ENCODE measurements around the gene CSNK1E. TPM values are rescaled to one million over a fixed set of nuclear protein-coding genes. Genes with fewer than 3 reads are reported as not detected.
A peak's percentile ranks its signal among the peaks of the same experiment; 100 is the strongest.
"Not testable (repeated sequence)": the region's sequence is repeated elsewhere in the genome, so short reads cannot be mapped to it uniquely, and the experiment has no call there.

The CSNK1E gene
- 197 TPM for total RNA-seq

GRCh38 chr22:38317122-38317994, at the start of gene CSNK1E:
CSNK1E (minus strand) TSS chr22:38317433; CDS start chr22:38314157, 3,276 bp downstream.
- peak; percentile 93 to 95 for DNase-seq (ENCODE audit: low spot score in 2 of 2)
- no peak for FAIRE-seq

- not testable (repeated sequence) for FAIRE-seq; DNase-seq (ENCODE audit: low spot score in 2 of 2)
Measured at GRCh38 chr22:38365829-38366228, 48.6 kb upstream of the CSNK1E start.

GRCh38 chr22:38365174-38365573, 47.9 kb upstream of the CSNK1E start:
- DNase-seq (ENCODE audit: low spot score in 2 of 2); FAIRE-seq: not testable (repeated sequence)

- not testable (repeated sequence) for FAIRE-seq; DNase-seq (ENCODE audit: low spot score in 2 of 2)
Measured at GRCh38 chr22:38360560-38360959, 43.3 kb upstream of the CSNK1E start.

GRCh38 chr22:38359817-38360216, 42.6 kb upstream of the CSNK1E start:
- not testable (repeated sequence) for FAIRE-seq; DNase-seq (ENCODE audit: low spot score in 2 of 2)

- not testable (repeated sequence) for DNase-seq (ENCODE audit: low spot score in 2 of 2); FAIRE-seq
Measured at GRCh38 chr22:38357971-38358370, 40.7 kb upstream of the CSNK1E start.

- DNase-seq (ENCODE audit: low spot score in 2 of 2) (no peak), FAIRE-seq (no peak)
Measured at GRCh38 chr22:38355275-38355674, 38.0 kb upstream of the CSNK1E start.

GRCh38 chr22:38353701-38354100, 36.5 kb upstream of the CSNK1E start:
- DNase-seq (ENCODE audit: low spot score in 2 of 2), result no peak

GRCh38 chr22:38353142-38353629, 36.0 kb upstream of the CSNK1E start:
- DNase-seq (ENCODE audit: low spot score in 2 of 2) (peak; percentile 73 to 86), FAIRE-seq (no peak)

More at GRCh38 chr22:38353701-38354100, 36.5 kb upstream of the CSNK1E start:
- FAIRE-seq, result no peak

GRCh38 chr22:38352436-38352835, 35.2 kb upstream of the CSNK1E start:
- FAIRE-seq, result no peak
- no peak for DNase-seq (ENCODE audit: low spot score in 2 of 2)

GRCh38 chr22:38350444-38351359, 33.5 kb upstream of the CSNK1E start:
- DNase-seq (ENCODE audit: low spot score in 2 of 2) (no peak), FAIRE-seq (no peak)

GRCh38 chr22:38348751-38349496, 31.7 kb upstream of the CSNK1E start:
- DNase-seq (ENCODE audit: low spot score in 2 of 2) (no peak), FAIRE-seq (no peak)

GRCh38 chr22:38347944-38348750, 30.9 kb upstream of the CSNK1E start:
- no peak for DNase-seq (ENCODE audit: low spot score in 2 of 2)
- FAIRE-seq, result no peak

- no peak for FAIRE-seq
- DNase-seq (ENCODE audit: low spot score in 2 of 2), result no peak
Measured at GRCh38 chr22:38347181-38347943, 30.1 kb upstream of the CSNK1E start.

- DNase-seq (ENCODE audit: low spot score in 2 of 2) (no peak), FAIRE-seq (no peak)
Measured at GRCh38 chr22:38346506-38346905, 29.3 kb upstream of the CSNK1E start.

GRCh38 chr22:38345782-38346181, 28.5 kb upstream of the CSNK1E start:
- no peak for DNase-seq (ENCODE audit: low spot score in 2 of 2)
- FAIRE-seq, result no peak

- FAIRE-seq; DNase-seq (ENCODE audit: low spot score in 2 of 2): not testable (repeated sequence)
Measured at GRCh38 chr22:38339893-38340292, 22.7 kb upstream of the CSNK1E start.

- no peak for FAIRE-seq
- DNase-seq (ENCODE audit: low spot score in 2 of 2), result no peak
Measured at GRCh38 chr22:38338772-38339379, 21.6 kb upstream of the CSNK1E start.
